RCC 7860 (cell line): ENCODE results near the gene BZW2.
A peak's percentile ranks its signal among the peaks of the same experiment; 100 is the strongest.
"Not testable (repeated sequence)": the region's sequence is repeated elsewhere in the genome, so short reads cannot be mapped to it uniquely, and the experiment has no call there.

Source experiments
- DNase-seq: peaks from one replicate; pipeline ENCODE4 v3.0.0-alpha.2; 2015; ENCODE audit warnings: low spot score
- FAIRE-seq: peaks from 2 replicates; lab custom pipeline; 2012; peaks lifted over from hg19 to GRCh38; lab: Jason Lieb, UNC

Gene BZW2

GRCh38 chr7:16644636-16645592 is 1.1 kb upstream of the BZW2 start:
- DNase-seq (peak; percentile 53), FAIRE-seq (no peak)

GRCh38 chr7:16646472-16647072 is 591 bp downstream of the BZW2 start:
- DNase-seq (peak; percentile 10), FAIRE-seq (no peak)

DNA sequence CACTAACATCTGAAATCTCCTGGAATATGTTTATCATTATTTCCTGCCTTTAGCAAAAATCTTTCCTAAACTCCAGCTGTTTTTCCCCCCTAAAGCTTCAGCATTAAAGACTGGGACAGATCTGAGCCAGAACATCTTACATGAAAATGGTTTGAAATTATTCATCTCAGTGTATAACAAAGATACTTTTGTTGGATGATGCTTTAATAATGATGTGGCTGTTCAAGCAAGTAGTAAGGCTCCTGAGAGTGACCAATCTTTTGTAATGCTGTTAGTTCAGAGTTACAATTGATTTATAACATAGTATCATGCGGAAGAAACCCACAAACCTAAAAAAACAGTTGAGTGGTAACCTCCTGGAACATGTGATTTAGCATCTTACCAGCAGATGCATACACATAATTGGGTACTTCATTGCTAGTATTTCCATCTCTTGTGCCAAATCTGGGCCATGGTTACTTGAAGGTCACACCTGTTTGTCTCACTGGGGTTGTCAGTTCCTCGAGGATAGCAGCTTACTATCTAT is 1.5 kb downstream of the BZW2 start:
- no peak for DNase-seq
- no peak for FAIRE-seq

DNA sequence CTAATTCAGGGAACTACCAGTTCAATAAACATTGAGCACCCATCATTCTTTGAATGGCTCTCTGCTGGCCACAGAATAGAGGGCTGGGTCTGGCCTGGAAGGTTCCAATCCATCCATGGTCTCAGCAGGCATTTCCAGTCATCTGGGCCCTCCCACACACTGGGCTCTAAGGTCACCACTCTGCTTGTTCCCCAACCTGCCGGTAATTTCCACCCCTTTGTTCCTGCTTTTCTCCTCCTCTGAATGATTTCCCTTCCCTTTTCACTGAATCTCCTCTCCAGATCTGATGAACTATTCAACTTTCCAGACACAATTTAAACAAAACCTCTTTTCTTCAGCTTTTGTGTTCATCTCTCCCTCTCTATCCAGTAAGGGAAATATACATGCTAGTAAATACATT is 2.6 kb downstream of the BZW2 start:
- DNase-seq (no peak), FAIRE-seq (no peak)

- no peak for DNase-seq
These were observed 3.2 kb downstream of the BZW2 start for GRCh38 chr7:16649196-16649595.

GRCh38 chr7:16650266-16650665 is 4.3 kb downstream of the BZW2 start:
- DNase-seq (no peak), FAIRE-seq (no peak)

More at GRCh38 chr7:16649196-16649595, 3.2 kb downstream of the BZW2 start:
- no peak for FAIRE-seq

DNA sequence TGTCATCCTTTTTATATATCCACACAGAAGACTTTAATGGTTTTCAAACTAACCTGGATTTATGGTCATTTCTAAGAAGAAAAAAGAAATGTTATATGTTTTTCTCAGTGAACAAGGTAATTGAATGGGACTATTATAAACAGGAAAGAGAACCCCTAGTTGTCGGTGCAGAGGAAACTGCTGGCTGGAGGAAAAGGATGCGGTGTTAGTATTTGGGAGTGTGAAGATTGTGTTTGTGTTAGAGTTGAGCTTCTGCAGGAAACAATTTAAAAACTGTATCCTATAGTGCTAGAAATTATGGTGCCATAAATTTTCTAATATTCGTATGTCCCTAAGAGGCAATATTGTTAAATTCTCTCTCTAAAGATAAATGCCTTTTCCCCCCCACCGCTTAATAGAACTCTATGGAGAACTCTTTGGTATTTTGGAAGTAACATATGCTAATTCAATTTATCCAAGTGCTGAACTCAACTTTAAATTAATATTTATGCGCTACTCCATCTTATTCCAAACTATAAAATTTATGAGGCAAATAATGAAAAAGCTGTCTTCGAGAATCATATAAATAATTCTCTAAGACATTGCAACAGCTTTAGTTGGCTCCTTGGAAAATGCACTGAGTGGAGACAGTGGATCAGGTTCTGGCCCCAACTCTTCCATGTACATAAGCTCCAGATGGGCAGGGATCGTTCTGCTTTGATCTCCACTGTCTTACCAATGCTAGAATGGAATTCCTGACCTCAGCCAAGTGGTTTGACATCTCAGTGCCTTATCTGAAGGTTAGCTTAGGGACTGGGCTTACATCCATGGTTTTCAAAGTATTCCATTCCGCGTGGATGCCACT is 5.6 kb downstream of the BZW2 start:
- DNase-seq: no peak
- FAIRE-seq: no peak

- FAIRE-seq (no peak), DNase-seq (no peak)
These were observed 6.2 kb downstream of the BZW2 start for GRCh38 chr7:16652240-16652583.

GRCh38 chr7:16652888-16653287 is 6.9 kb downstream of the BZW2 start:
- no peak for DNase-seq
- FAIRE-seq: no peak

GRCh38 chr7:16655394-16655793 is 9.4 kb downstream of the BZW2 start:
- FAIRE-seq: no peak

DNA sequence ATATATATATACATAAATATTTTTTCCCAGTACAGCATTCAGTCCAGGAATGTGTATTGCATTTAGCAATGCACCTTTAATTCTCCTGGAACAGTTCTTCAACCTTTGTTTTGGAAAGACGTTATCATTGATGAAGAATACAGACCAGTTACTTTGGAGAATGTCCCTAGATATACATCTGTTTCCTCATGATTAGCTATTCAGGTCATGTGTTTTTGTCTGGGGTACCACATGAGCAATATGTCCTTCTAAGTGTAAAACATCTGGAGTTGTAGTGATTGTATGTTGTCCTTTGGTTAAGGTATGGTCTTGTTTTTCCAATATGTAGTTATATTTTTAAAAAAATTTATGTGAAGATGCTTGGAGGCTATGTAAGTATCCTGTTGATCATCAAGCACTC is 10.2 kb downstream of the BZW2 start:
- no peak for FAIRE-seq

More at GRCh38 chr7:16655394-16655793, 9.4 kb downstream of the BZW2 start:
- DNase-seq: no peak

GRCh38 chr7:16657656-16658279 is 11.8 kb downstream of the BZW2 start:
- DNase-seq (peak; percentile 42), FAIRE-seq (peak; percentile 76)

More for the DNA sequence above, 10.2 kb downstream of the BZW2 start:
- DNase-seq: no peak

DNA sequence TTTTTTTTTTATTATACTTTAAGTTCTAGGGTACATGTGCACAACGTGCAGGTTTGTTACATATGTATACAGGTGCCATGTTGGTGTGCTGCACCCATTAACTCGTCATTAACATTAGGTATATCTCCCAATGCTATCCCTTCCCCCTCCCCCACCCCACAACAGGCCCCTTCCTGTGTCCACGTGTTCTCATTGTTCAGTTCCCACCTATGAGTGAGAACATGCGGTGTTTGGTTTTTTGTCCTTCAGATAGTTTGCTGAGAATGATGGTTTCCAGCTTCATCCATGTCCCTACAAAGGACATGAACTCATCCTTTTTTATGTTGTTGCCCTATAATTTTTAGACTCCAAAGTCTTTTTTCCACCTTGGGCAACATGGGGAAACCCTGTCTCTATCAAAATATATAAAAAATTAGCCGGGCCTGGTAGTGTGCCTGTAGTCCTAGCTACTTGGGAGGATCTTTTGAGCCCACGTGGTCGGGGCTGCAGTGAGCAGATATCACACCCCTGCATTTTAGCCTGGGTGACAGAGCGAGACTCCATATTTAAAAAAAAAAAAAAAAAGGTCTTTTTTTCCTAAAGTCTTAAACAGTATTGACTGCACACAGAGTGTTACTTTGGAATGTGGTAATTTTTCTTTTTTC is 14.0 kb downstream of the BZW2 start:
- DNase-seq, FAIRE-seq: not testable (repeated sequence)

DNA sequence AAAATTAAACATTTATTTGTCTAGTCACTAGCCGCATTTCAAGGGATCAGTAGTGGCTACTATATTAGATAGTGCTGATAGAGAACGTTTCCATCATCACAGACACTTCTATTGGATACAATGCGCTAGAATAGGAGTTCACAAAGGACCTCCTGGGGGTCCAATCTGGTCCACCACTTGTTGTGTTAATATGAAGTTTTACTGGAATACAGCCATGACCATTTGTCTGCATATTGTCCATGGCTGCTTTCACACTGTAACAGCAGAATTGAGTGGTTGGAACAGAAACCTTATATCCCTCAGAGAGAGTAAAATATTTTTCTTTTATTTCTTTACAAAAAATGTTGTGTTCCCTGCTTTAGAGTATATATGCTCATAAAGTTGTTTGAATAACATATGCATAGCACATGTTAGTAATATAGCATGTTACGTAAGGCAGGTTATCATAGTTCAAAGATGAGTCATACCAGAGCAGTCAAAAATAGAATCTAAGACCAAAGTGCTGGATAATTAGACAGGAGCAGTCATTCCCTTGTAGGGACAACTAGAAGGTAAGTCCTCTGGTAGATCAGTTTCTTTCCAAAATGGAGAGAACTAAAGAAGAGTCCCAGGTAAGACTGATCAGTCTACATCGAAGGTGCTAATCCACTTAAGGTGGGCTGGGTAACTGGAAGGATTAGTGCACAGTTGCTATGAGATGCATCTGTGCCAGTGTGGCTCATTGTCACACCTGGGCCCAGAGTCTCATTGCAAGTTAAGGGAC is 14.9 kb downstream of the BZW2 start:
- DNase-seq (peak; percentile 72), FAIRE-seq (peak; percentile 81)

DNA sequence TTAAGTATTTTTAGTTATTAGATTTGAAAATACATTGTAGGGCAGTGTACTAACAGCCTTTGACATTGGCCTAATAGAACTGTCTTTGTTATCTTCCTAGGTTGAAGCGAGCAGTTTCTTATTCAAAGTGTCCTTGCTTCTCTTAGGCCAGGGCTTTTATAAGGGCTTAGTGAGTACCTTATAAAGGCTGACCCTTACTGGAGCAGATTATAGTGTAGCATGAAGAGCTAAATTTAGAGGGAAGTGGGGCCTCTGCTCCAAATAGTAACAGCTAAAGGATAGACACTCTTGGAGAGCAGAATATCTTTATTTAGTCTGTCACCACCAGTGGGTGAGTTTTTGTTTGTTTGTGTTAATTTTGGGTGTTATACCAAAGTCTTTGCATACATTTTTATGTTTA is 15.9 kb downstream of the BZW2 start:
- FAIRE-seq (no peak), DNase-seq (no peak)

DNA sequence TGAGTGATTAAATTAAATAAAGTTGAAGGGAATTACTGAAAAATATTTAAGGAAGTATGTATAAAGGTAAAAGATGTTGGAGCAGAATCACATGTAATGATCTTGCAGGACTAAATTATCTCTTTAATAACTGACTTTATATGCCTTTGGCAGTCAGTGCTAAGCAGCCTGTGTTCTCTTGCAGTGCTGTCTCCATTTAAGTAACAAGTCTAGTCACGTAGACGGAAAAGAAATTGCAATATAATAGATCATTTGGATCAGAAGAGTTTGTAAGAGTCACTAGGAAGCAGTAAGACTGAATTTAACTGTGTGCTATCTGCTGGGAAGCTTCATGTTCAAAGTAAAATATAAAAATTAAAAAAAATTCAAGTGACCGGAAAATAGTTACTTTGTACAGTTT is 21.4 kb downstream of the BZW2 start:
- FAIRE-seq: no peak
- no peak for DNase-seq

GRCh38 chr7:16668049-16668858 is 22.3 kb downstream of the BZW2 start:
- peak; percentile 91 for DNase-seq

DNA sequence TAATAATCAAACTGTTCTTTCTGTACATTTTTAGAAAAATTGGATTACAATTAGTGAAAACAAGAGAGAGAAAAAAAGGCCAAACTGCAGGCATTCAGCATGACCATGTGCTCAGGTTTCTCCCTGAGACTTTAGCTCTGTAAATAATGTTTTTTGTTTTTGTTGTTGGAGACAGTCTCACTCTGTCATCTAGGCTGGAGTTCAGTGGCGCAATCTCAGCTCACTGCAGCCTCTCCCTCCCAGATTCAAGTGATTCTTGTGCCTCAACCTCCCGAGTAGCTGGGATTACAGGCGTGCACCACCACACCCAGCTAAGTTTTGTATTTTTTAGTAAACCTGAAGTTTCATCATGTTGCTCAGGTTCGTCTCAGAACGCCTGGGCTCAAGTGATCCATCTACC is 23.0 kb downstream of the BZW2 start:
- DNase-seq (no peak), FAIRE-seq (no peak)

More at GRCh38 chr7:16668049-16668858, 22.3 kb downstream of the BZW2 start:
- FAIRE-seq: peak; percentile 95
